Measurements from ENCODE around the gene SMIM24. TPM values are rescaled to one million over a fixed set of nuclear protein-coding genes. Genes with fewer than 3 reads are reported as not detected.

The SMIM24 gene
- total RNA-seq, 4 donors from 2014 or later, result not detected

DNA sequence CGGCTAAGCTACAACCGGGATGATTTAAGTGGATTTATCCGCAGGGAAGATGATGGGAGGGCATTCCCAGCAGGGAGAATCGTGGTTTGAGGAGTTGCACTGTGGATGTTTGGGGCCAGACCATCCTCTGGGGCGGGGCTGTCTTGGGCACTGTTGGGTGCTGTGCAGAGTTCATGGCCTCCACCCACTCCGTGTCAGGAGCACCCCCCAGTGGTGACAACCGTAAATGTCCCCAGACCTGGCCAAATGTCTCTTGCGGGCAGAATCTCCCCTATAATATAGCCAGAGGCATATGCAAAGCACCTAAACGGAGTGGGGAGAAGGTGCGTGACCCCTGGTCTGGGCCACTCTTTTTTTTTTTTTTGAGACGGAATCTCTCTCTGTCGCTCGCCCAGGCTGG is 40.2 kb downstream of the SMIM24 start:
- H3K27me3 ChIP-seq, result no peaks in the 10 kb centered on the region
- WGBS, 2 donors (ENCODE audit: low coverage in 1 of 2), result 20 to 61% methylated on average over 1 to 11 of the region's 13 CpGs
- no peak for ATAC-seq
- H3K4me1 ChIP-seq, result peaks cover 0 to 64% (median 28%) of the 10 kb centered on the region in 3 donors
- H3K9me3 ChIP-seq, result no peaks in the 10 kb centered on the region
- H3K4me3 ChIP-seq, result no peak overlapping the region
- peak overlapping the region in 3 of 4 donors; percentile 64 to 82 (median 64) for H3K27ac ChIP-seq
- TF ChIP-seq POLR2A (IDR thresholded peaks at IDR 0.05), result no peak
- TF ChIP-seq, protein P1, sequence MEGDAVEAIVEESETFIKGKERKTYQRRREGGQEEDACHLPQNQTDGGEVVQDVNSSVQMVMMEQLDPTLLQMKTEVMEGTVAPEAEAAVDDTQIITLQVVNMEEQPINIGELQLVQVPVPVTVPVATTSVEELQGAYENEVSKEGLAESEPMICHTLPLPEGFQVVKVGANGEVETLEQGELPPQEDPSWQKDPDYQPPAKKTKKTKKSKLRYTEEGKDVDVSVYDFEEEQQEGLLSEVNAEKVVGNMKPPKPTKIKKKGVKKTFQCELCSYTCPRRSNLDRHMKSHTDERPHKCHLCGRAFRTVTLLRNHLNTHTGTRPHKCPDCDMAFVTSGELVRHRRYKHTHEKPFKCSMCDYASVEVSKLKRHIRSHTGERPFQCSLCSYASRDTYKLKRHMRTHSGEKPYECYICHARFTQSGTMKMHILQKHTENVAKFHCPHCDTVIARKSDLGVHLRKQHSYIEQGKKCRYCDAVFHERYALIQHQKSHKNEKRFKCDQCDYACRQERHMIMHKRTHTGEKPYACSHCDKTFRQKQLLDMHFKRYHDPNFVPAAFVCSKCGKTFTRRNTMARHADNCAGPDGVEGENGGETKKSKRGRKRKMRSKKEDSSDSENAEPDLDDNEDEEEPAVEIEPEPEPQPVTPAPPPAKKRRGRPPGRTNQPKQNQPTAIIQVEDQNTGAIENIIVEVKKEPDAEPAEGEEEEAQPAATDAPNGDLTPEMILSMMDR (IDR thresholded peaks at IDR 0.05), result peak in 2 of 4 experiments; percentile 37 to 58
- peaks cover 0 to 91% of the 10 kb centered on the region in 2 donors for H3K36me3 ChIP-seq

DNA sequence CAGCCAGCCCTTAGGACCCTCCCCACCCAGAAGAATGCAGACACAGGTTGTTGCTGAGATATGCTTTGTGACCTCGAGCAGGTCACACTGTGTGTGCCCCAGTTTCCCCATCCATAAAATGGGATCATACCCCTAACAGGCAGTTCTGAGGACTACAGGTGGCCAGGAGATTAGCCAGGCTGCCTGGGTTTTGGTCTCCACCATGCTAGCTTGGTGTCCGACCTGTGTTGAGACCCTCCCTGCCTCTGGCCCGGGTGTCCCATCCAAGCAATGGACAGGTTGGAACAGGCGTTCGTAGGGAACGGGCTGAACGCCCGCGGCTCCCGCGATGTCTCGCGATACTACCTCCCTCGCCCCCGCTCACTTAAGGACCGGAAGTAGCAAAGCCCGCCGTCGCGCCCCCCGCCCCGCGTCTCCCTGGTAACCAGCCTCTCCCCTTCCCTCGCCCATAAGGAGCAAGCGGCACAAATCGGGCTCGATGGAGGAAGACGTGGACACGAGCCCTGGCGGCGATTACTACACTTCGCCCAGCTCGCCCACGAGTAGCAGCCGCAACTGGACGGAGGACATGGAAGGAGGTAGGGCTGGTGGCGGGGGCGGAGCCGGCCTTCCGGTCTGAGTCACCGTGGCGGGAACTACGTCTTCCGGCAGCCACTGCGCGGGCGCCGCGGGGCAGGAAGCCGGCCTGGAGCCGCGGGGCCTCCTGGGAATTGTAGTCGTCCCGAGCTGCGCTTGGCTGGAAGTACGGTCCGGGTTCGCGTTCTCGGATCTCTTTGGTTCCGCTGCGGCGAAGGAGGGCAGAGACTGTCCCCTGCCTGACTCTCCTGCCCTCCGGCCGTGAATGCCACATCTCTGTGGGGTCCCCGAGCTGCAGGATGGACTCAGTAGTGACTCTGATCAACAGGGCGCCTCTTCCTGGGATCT is 45.4 kb downstream of the SMIM24 start:
- Histone ChIP-seq H3K4me3 (peak overlapping the region; percentile 32 to 42), H3K27ac (peak overlapping the region; percentile 72 to 95 (median 92)), H3K4me1 (peaks cover 5 to 64% (median 38%) of the 10 kb centered on the region in 3 donors), H3K36me3 (peaks cover 0 to 76% of the 10 kb centered on the region in 2 donors), H3K9me3 (no peaks in the 10 kb centered on the region), H3K27me3 (no peaks in the 10 kb centered on the region)
- ATAC-seq, result peak; percentile 96
- WGBS, 2 donors (ENCODE audit: low coverage in 1 of 2), result 43 to 54% methylated on average over 1 to 3 of the region's 67 CpGs
- TF ChIP-seq POLR2AphosphoS5 (IDR thresholded peaks at IDR 0.05) (peak; percentile 84), EP300 (IDR thresholded peaks at IDR 0.05) (no peak), POLR2A (IDR thresholded peaks at IDR 0.05) (no peak)
- TF ChIP-seq, protein P1 (IDR thresholded peaks at IDR 0.05), result peak in 1 of 4 experiments; percentile 15

DNA sequence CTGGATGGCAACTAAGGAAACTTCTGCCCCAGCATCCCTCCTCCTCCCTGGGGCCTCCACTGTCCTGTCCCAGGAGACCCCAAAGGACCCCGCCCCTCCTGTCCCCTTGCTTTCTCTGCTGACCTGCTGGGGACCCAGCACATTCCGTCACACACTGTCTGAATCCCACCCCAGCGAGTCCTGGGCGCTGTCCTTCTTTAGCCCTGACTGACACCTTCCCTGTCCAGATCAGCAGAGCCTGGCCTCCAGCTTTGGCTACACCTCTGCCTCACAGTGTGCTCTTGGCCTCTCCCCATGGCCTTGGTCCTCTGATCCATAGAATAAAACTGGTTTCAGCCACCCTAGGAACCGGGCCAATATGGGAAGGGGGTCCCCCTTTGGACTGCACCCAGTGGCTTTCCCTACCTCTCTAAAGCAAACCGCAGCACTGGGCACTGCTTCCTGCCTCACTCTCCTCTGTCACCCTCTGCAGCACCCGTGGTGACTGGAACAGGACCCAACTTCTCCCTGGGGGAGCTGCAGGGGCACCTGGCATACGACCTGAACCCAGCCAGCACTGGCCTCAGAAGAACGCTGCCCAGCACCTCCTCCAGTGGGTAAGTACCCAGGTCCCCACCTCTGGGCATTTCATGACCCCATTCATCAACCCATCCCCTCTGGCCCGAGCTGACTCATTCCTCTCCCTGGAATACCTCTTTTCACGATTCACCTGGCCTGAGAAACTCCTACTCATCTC is 46.4 kb downstream of the SMIM24 start:
- Histone ChIP-seq H3K36me3 (peaks cover 0 to 66% of the 10 kb centered on the region in 2 donors), H3K27ac (peak overlapping the region; percentile 72 to 95 (median 92)), H3K4me1 (peaks cover 5 to 71% (median 41%) of the 10 kb centered on the region in 3 donors), H3K4me3 (peak overlapping the region in 1 of 2 donors; percentile 42), H3K9me3 (no peaks in the 10 kb centered on the region), H3K27me3 (no peaks in the 10 kb centered on the region)
- no peak for TF ChIP-seq POLR2AphosphoS5 (IDR thresholded peaks at IDR 0.05)
- TF ChIP-seq EP300 (IDR thresholded peaks at IDR 0.05), result no peak
- TF ChIP-seq, protein P1 (IDR thresholded peaks at IDR 0.05), result no peak
- TF ChIP-seq POLR2A (IDR thresholded peaks at IDR 0.05), result no peak
- no peak for ATAC-seq
- WGBS, 2 donors (ENCODE audit: low coverage in 1 of 2), result 78 to 100% methylated on average over 3 of the region's 11 CpGs

DNA sequence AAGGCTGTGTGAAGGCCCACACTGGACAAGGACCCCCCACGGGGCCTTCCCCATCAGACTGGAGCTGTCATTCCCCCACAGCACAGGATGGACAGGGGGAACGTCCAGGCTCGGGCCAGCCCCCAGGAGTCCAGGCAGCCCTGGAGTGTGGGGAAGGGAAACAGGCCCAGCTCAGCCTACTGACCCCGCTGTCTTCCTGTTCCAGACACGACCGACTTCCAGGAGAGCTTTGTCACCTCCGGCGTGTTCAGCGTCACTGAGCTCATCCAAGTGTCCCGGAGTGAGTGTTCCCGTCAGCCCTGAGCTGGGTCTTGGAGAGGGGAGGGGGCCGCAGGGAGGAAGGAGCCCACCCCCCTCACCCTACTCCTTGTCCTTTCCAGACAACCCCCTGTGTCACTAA is 47.0 kb downstream of the SMIM24 start:
- WGBS, 2 donors (ENCODE audit: low coverage in 1 of 2), result 58 to 80% methylated on average over 1 to 4 of the region's 12 CpGs
- Histone ChIP-seq H3K4me1 (peaks cover 5 to 78% (median 47%) of the 10 kb centered on the region in 3 donors), H3K4me3 (no peak overlapping the region), H3K9me3 (no peaks in the 10 kb centered on the region), H3K27ac (peak overlapping the region; percentile 72 to 95 (median 92)), H3K36me3 (peaks cover 0 to 60% of the 10 kb centered on the region in 2 donors), H3K27me3 (no peaks in the 10 kb centered on the region)
- no peak for TF ChIP-seq EP300 (IDR thresholded peaks at IDR 0.05)
- TF ChIP-seq, protein P1 (IDR thresholded peaks at IDR 0.05), result no peak
- ATAC-seq, result no peak
